ENCODE data around the gene EXD2.

DNA sequence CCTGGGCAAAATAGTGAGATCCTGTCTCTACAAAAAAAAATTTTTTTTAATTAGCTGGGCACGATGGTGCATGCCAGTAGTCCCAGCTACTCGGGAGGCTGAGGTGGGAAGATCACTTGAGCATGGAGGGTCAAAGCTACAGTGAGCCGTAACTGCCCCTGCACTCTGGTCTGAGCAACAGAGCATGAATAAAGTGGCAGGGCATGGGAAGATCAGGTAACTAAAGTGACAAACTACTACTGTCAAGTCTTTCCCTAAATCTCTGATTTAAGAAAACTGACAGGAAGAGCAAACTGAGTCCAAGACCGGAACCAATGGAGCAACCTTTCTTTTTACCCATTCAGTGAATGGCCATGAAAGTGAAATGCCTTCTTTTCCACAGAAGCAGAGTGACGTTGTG, 49.2 kb upstream of the EXD2 start:
- TF ChIP-seq POLR2AphosphoS5 (IDR thresholded peaks at IDR 0.05) (no peak), POLR2A (IDR thresholded peaks at IDR 0.05) (no peak)
